Tibial nerve (tissue), 4 donors: ENCODE measurements around the gene CCNC.

Source experiments
- EP300 ChIP-seq, 2 donors: sonication (generic); formaldehyde crosslinking; IDR thresholded peaks; one replicate each; pipeline ENCODE4 v1.6.1; 2017; ENCODE audit warnings: antibody characterized with exemption in 2 of 2, mild to moderate bottlenecking in 1 of 2
- POLR2A ChIP-seq, 2 donors: fragments of 450-650 bp; IDR thresholded peaks; one replicate each; pipeline ENCODE4 v1.6.1; 2017; ENCODE audit warnings: antibody characterized with exemption in 2 of 2, mild to moderate bottlenecking in 2 of 2, moderate library complexity in 2 of 2
- TF ChIP-seq, protein P1 (sequence below), 5 experiments: fragments of 200-600 bp in 3 of 5; fragments of 450-650 bp in 2 of 5; sonication (generic) in 3 of 5; IDR thresholded peaks; one replicate each; pipeline ENCODE4 v1.5.1; 2016 to 2019; ENCODE audit warnings: antibody characterized with exemption in 5 of 5, mild to moderate bottlenecking in 3 of 5, moderate library complexity in 2 of 5

DNA sequence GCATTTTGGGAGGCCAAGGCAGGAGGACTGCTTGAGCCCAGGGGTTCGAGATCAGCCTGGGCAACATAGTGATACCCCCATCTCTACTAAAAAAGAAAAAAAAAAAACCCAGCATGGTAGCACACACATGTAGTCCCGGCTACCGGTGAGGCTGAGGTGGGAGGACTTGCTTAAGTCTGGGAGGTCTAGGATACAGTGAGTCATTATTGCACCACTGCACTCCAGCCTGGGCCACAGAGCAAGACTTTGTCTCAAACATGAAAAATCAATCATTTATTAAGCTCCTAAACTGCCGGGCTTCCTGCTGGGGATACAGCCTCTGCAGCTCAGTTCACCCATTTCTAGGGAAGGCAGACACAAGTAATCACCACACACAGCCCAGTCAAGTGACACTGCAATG lies 45.9 kb downstream of the CCNC start:
- no peak for TF ChIP-seq POLR2A (IDR thresholded peaks at IDR 0.05)
- TF ChIP-seq, protein P1, sequence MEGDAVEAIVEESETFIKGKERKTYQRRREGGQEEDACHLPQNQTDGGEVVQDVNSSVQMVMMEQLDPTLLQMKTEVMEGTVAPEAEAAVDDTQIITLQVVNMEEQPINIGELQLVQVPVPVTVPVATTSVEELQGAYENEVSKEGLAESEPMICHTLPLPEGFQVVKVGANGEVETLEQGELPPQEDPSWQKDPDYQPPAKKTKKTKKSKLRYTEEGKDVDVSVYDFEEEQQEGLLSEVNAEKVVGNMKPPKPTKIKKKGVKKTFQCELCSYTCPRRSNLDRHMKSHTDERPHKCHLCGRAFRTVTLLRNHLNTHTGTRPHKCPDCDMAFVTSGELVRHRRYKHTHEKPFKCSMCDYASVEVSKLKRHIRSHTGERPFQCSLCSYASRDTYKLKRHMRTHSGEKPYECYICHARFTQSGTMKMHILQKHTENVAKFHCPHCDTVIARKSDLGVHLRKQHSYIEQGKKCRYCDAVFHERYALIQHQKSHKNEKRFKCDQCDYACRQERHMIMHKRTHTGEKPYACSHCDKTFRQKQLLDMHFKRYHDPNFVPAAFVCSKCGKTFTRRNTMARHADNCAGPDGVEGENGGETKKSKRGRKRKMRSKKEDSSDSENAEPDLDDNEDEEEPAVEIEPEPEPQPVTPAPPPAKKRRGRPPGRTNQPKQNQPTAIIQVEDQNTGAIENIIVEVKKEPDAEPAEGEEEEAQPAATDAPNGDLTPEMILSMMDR (IDR thresholded peaks at IDR 0.05) = no peak
- no peak for TF ChIP-seq EP300 (IDR thresholded peaks at IDR 0.05)
